Measurements from ENCODE around the gene RSPH6A. TPM values are rescaled to one million over a fixed set of nuclear protein-coding genes. Genes with fewer than 3 reads are reported as not detected.

RSPH6A gene
- total RNA-seq, 1 experiment from 2014 or later, result 0.55 TPM

DNA sequence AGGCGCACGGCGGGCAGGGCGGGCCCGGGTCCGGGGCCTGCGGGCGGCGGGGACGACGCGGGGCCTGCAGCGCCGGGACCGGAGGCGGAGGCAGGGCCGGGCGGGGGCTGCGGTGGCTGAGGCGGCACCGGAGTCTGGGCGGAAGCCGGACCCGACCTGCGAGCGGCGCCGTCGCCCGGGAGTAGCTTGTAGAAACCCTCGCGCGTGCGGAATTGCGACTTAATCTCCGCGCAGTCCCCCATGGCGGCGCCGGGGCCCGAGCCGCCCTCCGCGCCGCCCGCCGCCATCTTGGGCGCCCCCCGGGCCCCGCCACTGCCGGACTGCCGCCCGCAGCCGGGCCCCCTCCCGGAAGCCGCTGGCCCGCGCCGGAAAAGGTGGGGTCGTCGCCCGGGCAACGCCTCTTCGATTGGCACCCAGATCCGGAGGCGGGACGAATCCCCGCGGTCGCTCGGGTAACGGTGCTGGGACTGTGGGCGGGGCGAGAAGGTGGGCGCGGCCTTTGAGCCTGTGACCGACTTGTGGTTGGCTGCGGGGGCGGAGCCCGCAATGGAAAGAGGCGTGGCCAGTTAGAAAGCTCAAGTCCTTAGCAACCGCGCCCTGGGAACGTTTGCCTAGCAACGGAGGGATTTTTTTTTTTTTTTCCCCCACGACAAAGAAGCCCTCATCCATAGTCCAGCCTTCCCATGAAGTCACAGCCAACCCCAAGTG lies 22.5 kb downstream of the RSPH6A start, which contains the start of gene DMWD:
DMWD (minus strand) TSS at position 376 of the 708 bp plus-strand sequence; CDS start at position 287, 89 bp downstream.
- Histone ChIP-seq H4K5ac (ENCODE audit: insufficient read length, low read depth, low read length) (no peak within 1 kb of the TSS), H3K27ac (ENCODE audit: insufficient read length, low read depth, low read length) (no peak within 1 kb of the TSS), H3K27me3 (ENCODE audit: insufficient read depth, low read length) (no peaks in the 10 kb centered on the region), H3K23ac (ENCODE audit: insufficient read length, low read depth, low read length) (no peak within 1 kb of the TSS), H3K79me2 (ENCODE audit: insufficient read depth, low read length) (0 out of 2 replicates have a peak, but pooled peaks cover 3% of the 10 kb centered on the region), H3K23me2 (ENCODE audit: insufficient read length, low read depth, low read length, poor library complexity, severe bottlenecking) (peaks cover 7% of the 10 kb centered on the region), H3K56ac (ENCODE audit: insufficient read length, low read depth, low read length) (no peak within 1 kb of the TSS), H3K14ac (ENCODE audit: insufficient read depth, low read length) (peak within 1 kb of the TSS; percentile 98), H3K79me1 (ENCODE audit: insufficient read depth, low read depth, low read length, poor library complexity, severe bottlenecking) (peaks cover 8% of the 10 kb centered on the region), H3K9me3 (ENCODE audit: control insufficient read depth, low read depth, low read length) (no peaks in the 10 kb centered on the region), H4K20me1 (ENCODE audit: control insufficient read depth, insufficient read depth, insufficient read length) (no peaks in the 10 kb centered on the region), H3T11ph (ENCODE audit: low read length) (no peak within 1 kb of the TSS), H4K8ac (replicated peaks; ENCODE audit: insufficient read length, low read depth, low read length) (no peak within 1 kb of the TSS), H2BK120ac (ENCODE audit: low read depth, low read length, poor library complexity, severe bottlenecking) (no peak within 1 kb of the TSS), H4K91ac (ENCODE audit: insufficient read length, low read depth, low read length) (no peak within 1 kb of the TSS), H3K9ac (ENCODE audit: extremely low read depth, insufficient read length, low read length) (peak within 1 kb of the TSS; percentile 91), H2AK5ac (ENCODE audit: insufficient read length, low read length) (no peak within 1 kb of the TSS), H2BK15ac (ENCODE audit: low read depth, low read length) (no peak within 1 kb of the TSS; the same call in 1 of the 2 replicates), H3K18ac (ENCODE audit: insufficient read length, low read depth, low read length) (peak within 1 kb of the TSS; percentile 93), H3K4me2 (ENCODE audit: insufficient read depth, insufficient read length, low read length) (peak within 1 kb of the TSS; percentile 96), H2BK5ac (ENCODE audit: insufficient read length, low read length) (no peak within 1 kb of the TSS), H3K4ac (ENCODE audit: low read depth, low read length) (no peak within 1 kb of the TSS), H2AFZ (ENCODE audit: low read length) (no peak within 1 kb of the TSS), H2BK12ac (ENCODE audit: insufficient read length, low read depth, low read length) (no peak within 1 kb of the TSS), H3K4me1 (ENCODE audit: insufficient read depth, low read length) (0 out of 2 replicates have a peak, but pooled peaks cover 3% of the 10 kb centered on the region), H2BK20ac (ENCODE audit: low read depth, low read length, poor library complexity, severe bottlenecking) (no peak within 1 kb of the TSS)
- Mint-ChIP-seq H3K4me1 (peaks cover 20 to 25% of the 10 kb centered on the region in 2 experiments), H3K27me3 (ENCODE audit: low read depth) (peaks cover 20% of the 10 kb centered on the region), H3K4me3 (peak within 1 kb of the TSS; percentile 95 to 98), H3K36me3 (ENCODE audit: insufficient read depth in 1 of 3, low read depth in 3 of 3) (peaks cover 15 to 32% (median 32%) of the 10 kb centered on the region in 3 experiments), H3K27ac (peak within 1 kb of the TSS; percentile 19 to 95 (median 89); a peak in 6 of 7 replicates), H3K9me3 (peaks cover 0 to 2% of the 10 kb centered on the region in 2 experiments; a peak in 1 of 5 replicates)
- no CpG with 5 or more reads among the region's 86 CpGs for WGBS (ENCODE audit: extremely low coverage, insufficient read length, low lambda C conversion rate)
- TF ChIP-seq, protein P1, sequence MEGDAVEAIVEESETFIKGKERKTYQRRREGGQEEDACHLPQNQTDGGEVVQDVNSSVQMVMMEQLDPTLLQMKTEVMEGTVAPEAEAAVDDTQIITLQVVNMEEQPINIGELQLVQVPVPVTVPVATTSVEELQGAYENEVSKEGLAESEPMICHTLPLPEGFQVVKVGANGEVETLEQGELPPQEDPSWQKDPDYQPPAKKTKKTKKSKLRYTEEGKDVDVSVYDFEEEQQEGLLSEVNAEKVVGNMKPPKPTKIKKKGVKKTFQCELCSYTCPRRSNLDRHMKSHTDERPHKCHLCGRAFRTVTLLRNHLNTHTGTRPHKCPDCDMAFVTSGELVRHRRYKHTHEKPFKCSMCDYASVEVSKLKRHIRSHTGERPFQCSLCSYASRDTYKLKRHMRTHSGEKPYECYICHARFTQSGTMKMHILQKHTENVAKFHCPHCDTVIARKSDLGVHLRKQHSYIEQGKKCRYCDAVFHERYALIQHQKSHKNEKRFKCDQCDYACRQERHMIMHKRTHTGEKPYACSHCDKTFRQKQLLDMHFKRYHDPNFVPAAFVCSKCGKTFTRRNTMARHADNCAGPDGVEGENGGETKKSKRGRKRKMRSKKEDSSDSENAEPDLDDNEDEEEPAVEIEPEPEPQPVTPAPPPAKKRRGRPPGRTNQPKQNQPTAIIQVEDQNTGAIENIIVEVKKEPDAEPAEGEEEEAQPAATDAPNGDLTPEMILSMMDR (conservative IDR thresholded peaks at IDR 0.05), result no peak
- DNase-seq, result peak; percentile 99

All from H9 (cell line).